Mucosa of gallbladder (tissue), 1 donor: Measurements from ENCODE around the gene CDNF. TPM values are rescaled to one million over a fixed set of nuclear protein-coding genes. Genes with fewer than 3 reads are reported as not detected.
A peak's percentile ranks its signal among the peaks of the same experiment; 100 is the strongest.

Experiments used
- DNase-seq: peaks from one replicate; pipeline ENCODE4 v3.0.0-alpha.2; 2020; ENCODE audit warnings: low spot score
- total RNA-seq: library from RNA; stranded (reverse); gene quantifications from one replicate; pipeline ENCODE4 v1.2.1, GENCODE V29; 2021
- donor health status: DM: no; HTN: no; CAD: no.

The CDNF gene
- total RNA-seq, 1 donor from 2014 or later, result 0.98 TPM

- no peak for DNase-seq
These were observed 39.2 kb downstream of the CDNF start for GRCh38 chr10:14798636-14799035.

DNA sequence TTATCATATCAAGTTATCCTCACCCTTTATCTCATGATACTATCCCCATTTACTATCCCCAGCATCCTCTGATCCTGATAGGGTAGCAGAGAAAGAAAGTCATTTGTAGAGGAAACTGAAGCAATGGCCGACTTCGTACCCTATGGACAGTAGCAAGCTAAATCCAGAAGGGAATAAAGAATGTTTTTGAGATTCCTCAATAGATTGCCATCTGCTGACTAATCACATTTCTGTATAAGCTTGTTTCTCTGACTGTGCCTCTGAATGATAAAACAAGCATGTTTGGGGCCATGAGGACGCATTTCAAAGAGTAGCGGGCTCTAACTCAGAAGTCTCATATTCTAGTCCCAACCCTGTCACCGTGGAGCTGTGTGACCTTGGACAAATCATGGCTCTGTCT lies 49.9 kb downstream of the CDNF start:
- no peak for DNase-seq

DNA sequence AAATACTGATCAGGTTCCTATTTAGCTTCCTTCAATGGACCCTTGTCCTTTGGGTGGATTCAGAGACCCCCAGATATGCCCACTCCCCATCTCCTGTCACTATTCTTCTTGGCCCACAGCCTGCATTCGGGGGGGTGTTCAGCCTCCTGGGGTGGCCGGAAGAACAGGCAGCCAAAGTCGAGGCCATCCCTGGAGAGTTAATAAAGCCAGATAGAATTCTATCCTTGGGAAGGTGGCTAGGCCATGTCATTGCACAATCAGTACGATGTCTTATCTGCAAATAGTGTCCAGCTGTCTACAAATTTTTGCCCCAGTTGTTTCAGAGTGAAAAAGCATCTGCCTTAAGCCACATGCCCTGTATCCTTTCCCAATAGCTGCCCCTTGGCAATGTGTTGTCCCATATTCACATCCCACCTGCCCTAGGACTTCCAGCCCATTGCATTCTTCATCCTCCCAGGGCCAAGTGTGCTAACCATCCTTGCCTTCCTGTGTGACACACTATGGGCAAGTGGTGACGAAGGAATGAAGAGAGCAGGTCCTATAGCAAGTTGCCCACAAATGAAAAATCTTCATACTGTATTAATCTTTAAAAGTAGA lies 53.3 kb downstream of the CDNF start:
- DNase-seq, result no peak

DNA sequence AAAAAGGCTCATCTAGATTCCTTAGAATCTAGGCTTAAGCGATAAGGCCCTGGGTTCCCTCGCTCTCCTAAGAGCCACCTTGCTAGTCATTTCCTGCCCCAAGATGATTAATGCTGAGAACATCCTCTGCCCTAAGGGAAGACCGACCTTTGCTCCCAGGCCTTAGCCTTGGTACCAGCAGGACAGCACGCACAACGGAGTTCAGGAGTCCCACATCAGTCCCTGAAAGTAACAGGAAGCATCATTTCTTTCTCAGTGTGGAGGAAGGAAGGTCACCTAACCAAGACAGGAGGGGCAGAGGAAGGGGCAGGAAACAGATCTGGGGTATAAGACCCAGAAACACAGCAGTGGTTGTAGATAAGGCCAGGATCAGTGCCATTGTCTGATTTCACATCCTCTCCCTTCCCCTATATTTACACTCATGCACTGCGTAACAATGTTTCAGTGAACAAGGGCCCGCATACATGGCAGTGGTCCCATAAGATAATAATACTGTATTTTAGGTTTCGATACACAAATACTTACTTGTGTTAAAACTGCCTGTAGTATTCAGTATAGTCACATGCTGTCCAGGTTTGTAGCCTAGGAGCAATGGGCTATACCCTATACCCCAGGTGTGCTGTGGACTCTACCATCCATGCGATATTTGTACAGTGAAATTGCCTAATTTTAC lies 55.0 kb downstream of the CDNF start:
- peak; percentile 69 for DNase-seq

DNA sequence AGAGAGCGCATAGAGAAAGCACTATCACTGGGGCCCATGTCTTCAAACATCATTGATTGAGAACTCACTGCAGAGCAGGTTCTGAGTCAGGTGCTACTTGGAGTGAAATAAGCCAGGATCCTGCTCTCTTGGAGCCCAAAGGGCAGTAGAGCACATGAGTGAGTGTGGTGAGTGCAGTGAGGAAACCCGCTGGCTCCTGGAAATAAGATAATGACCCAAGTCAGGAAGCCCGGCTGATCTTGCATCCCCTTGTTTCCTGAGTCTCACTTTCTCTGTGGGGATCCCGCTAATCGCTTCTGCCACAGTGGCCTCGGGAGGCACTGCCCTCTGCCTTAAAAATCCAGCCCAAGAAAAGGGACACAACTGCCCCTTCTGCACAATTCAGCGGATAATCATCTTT lies 56.1 kb downstream of the CDNF start:
- DNase-seq, result no peak

DNA sequence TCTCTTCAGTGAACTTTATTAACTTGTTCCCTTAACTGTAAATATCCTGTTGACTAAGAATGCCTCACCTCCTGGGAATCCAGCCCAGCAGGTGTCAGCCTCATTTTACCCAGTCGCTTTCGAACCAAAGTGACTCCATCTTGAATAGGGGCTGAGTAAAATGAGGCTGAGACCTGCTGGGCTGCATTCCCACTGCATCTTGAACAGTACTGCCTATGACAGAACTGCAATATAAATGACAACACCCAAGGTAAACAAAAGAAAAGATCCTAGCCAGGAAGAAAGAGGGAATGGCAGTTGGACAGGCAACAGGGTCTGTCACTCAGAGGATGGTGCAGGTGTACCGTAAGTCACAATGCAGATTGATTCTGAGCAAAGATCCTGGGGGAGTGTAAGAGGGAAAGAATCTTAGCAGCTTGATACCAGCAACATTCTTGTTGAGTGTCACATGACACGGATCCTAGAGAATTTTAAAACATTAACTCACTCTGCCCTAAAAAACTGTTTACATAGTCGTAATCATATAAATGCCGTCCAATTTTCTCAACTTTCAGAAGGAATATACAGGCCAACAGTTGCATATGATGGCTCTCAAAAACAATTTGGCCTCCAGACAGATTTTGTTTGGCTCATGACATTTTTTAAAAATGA lies 58.7 kb downstream of the CDNF start:
- DNase-seq, result peak; percentile 12

DNA sequence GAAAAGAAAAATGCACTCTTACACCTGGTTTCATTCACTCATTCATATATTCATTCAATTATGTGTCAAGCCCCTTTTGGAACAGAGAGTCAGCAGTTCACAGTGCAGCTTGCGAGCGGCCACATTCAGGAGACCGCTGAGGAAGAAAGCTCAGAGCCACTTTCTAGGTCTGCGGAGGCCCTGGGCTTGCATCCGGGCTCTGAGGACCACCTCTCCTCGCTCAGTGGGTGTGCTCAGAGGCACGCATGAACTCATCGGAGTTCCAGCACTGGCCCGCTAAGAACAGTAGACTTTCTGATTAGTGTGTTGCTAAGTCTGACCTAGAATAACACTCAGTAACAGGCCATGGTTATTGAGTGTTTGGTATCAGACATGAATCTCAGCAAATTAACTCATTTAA lies 61.3 kb downstream of the CDNF start:
- DNase-seq, result no peak

DNA sequence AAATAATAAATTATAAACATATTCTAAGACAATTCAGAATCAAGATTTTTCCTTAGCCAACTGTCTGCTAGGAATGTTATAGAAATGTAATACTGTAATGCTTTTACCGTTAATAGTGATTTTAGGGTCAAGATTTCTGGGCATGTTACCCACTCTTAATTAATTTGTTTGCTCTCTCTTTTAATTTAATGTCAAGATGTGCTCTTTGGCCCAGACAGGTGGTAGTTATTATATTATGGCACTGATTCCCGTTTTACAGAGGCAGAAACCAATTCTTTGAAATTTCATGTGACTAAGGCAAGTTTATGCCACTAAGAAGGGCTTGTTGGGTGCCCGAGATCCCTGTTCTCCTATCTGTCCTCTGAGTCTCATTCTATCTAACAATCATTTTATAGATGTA lies 62.2 kb downstream of the CDNF start:
- no peak for DNase-seq

GRCh38 chr10:14774797-14775196 lies 63.0 kb downstream of the CDNF start, which contains the start of gene FAM107B:
TSS of gene FAM107B (minus strand) at chr10:14774897. CDS start at chr10:14774663, 234 bp downstream.
- DNase-seq, result no peak

DNA sequence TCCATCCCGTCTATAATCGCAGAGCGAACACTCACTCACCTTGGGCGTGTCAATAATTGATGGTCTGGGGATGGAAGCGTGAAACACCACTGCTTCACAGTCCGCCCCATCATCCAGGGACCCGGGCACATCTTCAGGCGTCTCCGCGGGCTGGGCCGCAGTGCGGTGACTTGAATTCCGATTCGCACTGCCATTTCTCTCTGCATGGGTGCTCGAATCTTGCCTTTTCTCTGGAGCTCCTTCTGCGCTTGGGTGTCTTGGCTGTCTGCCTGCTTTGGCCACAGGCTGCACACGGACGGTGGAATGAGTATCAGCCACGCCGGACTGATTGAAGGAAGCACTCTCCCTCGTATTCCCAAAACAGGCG lies 63.6 kb downstream of the CDNF start:
- DNase-seq, result no peak

GRCh38 chr10:14773551-14774213 lies 64.2 kb downstream of the CDNF start:
- DNase-seq, result no peak

- DNase-seq, result no peak
These were observed 65.4 kb downstream of the CDNF start for GRCh38 chr10:14772399-14772798.

- DNase-seq, result no peak
These were observed 66.9 kb downstream of the CDNF start for GRCh38 chr10:14770927-14771326.

Other genes with a start within 250 kb of the CDNF start
- 145 TPM for gene FAM107B, start 63.1 kb downstream of the CDNF start, total RNA-seq
- gene HSPA14, start 269 bp upstream of the CDNF start, total RNA-seq, result 8.0 TPM
- gene MSANTD7, start 269 bp upstream of the CDNF start, total RNA-seq, result 10.4 TPM
- gene SUV39H2, start 40.8 kb upstream of the CDNF start, total RNA-seq, result 5.9 TPM
- gene DCLRE1C, start 116.1 kb upstream of the CDNF start, total RNA-seq, result 12.0 TPM
- not detected for gene MEIG1, start 121.4 kb upstream of the CDNF start, total RNA-seq
- not detected for gene OLAH, start 205.9 kb upstream of the CDNF start, total RNA-seq